Epithelial cell of proximal tubule (primary cell): ENCODE measurements around the gene UBN1. TPM values are rescaled to one million over a fixed set of nuclear protein-coding genes. Genes with fewer than 3 reads are reported as not detected.

Experiments
- DNase-seq: peaks from one replicate; pipeline ENCODE4 v3.0.0-alpha.2; 2011; ENCODE audit warnings: low read depth
- H3K4me3 ChIP-seq: 2 replicates; pipeline ENCODE4 v1.5.1; 2011; ENCODE audit warnings: low read depth, mild to moderate bottlenecking, low read length
- total RNA-seq: library from RNA; depleted of rRNA; stranded (reverse); fragments of >200 nt; gene quantifications from 2 replicates; pipeline ENCODE4 v1.2.3, GENCODE V29; 2015
- TF ChIP-seq, protein P1 (sequence below): conservative IDR thresholded peaks from 2 replicates; pipeline ENCODE4 v1.5.1; 2012; ENCODE audit warnings: low read depth, mild to moderate bottlenecking, low read length

UBN1 gene
- total RNA-seq, 1 donor from 2014 or later: 24.5 TPM

DNA sequence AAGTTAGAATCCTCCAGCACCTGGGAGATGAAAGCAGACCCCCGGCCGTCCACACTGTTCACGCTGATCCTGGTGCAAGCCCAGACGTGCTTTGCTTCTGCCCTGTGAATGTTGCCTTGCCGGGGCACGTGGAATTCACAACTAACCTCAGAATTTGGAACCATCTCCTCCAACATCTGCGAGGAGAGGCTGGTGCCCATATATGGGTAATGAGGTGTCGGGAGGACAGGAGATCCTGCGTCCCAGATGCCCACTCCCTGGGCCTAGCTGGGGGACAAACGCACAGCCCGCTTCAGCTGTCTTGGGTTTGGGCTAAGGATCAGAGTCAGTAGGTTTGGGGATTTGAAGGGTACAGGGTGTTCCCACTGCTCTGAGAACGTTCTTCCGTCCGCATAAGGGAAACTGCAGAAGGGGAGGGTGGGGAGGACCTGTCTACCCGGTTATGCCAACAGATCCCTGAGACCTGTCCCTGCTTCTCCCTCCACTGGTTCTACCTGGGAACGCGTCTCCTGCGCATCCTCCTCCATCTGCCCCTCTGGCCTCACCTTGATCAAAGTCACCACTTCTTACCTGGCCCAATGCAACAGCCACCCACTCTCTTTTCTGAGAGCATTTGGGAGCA is 75.6 kb downstream of the UBN1 start:
- H3K4me3 ChIP-seq: no peak overlapping the region
- no peak for DNase-seq

DNA sequence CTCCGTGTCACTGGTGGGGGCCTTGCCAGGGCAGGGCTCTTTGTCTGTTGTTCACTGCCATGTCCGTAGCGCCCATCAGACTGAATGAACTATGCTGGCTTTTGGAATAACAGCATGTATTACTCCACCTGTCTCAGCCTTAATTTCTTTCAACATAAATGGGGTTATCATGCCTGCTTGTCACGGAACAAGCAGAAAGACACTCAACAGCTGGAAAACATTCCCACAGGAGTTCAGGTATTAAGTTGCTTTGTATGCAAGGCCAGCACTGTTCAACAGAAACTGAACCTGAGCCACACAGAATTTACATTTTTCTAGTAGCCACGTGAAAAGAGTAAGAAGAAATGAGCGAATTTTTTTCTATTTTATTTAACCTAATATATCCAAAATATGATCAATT is 76.6 kb downstream of the UBN1 start:
- DNase-seq: no peak
- TF ChIP-seq, protein P1, sequence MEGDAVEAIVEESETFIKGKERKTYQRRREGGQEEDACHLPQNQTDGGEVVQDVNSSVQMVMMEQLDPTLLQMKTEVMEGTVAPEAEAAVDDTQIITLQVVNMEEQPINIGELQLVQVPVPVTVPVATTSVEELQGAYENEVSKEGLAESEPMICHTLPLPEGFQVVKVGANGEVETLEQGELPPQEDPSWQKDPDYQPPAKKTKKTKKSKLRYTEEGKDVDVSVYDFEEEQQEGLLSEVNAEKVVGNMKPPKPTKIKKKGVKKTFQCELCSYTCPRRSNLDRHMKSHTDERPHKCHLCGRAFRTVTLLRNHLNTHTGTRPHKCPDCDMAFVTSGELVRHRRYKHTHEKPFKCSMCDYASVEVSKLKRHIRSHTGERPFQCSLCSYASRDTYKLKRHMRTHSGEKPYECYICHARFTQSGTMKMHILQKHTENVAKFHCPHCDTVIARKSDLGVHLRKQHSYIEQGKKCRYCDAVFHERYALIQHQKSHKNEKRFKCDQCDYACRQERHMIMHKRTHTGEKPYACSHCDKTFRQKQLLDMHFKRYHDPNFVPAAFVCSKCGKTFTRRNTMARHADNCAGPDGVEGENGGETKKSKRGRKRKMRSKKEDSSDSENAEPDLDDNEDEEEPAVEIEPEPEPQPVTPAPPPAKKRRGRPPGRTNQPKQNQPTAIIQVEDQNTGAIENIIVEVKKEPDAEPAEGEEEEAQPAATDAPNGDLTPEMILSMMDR: no peak
- no peak overlapping the region for H3K4me3 ChIP-seq

More for the DNA sequence above, 75.6 kb downstream of the UBN1 start:
- TF ChIP-seq, protein P1: no peak

DNA sequence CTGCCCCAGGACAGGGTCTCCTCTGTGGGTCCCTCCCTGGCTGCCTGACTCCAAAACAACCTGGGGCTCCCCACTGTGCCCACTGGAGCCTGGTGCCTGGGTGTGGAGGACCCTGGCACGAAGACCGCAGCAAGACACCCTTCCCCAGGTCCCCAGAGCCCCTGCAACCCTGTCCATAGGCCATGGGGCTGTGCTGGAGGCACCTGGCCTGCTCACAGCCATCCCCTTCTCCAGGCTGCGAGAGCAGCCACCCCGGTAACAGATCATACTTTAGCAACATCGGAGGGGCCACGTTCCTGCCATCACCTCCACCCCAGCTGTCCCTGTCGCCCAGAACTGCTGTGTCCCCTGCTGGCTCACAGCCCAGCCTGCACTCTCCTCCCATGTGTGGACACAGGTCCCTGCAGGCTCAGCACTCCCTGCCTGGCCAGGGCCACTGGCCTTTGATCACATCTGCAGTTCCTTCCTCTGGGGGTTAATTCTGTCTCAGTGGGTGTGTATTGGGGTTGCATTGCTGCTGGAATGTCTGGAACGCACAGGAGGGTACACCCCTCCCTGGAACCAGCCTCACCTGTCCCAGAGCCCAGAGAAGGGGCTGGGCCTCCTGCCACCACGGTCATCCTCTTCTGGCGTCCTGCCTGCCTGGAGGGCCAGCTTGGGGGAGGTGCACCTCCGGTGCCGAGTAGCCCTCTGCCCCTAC is 77.5 kb downstream of the UBN1 start:
- no peak overlapping the region for H3K4me3 ChIP-seq
- DNase-seq: no peak
- TF ChIP-seq, protein P1: no peak

DNA sequence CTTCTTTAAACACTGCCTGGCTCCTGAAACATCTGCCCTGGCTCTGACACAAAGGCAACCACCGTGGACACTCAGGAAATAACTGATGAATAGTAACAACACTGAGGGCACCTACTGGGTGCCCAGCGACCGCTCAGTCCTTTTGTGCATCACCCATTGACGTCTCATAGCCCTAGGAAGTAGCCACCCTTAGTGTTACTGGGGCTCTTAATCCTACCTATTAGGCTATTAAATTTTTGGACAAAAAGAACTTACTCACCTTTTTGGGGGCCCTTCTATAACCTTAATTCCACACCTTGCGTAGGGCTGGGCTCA is 78.0 kb downstream of the UBN1 start:
- TF ChIP-seq, protein P1: no peak
- no peak for DNase-seq
- H3K4me3 ChIP-seq: no peak overlapping the region

DNA sequence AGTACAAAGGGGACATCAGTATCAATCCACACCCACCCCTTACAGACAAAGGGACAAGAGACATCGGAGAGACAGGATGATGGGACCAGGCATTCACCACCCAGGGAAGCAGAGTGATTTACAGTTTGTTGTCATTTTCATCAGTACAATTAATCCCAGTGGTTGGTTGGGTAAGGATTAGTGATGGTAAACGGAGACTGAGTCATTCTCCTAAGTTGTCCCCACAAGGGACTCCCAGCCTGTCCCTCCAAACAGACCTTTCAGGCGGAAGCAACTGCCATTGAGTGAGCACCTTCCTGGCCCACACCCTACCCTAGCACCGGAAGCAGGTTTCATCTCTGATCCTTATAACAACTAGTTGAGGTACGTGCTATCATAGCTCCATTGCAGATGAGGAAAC is 78.5 kb downstream of the UBN1 start:
- DNase-seq: no peak
- TF ChIP-seq, protein P1: no peak
- H3K4me3 ChIP-seq: no peak overlapping the region

DNA sequence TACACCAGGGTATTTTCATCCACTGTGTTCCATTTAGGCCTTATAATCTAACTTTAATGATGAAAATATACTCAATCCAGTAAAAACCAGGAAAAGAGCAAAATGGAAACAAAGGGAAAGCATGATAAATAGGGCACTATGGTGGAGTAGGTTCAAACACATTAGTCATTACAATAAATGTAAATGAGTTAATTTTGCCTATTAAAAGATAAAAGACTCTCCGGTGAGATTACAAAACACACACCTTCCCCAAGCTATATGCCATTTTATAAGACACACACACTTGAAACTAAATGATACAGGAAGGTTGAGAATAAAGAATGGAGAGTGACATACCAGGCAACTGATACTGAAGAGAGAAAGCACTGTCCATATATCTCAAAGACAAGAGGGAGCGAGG is 79.6 kb downstream of the UBN1 start:
- H3K4me3 ChIP-seq: no peak overlapping the region
- DNase-seq: no peak
- TF ChIP-seq, protein P1: no peak

DNA sequence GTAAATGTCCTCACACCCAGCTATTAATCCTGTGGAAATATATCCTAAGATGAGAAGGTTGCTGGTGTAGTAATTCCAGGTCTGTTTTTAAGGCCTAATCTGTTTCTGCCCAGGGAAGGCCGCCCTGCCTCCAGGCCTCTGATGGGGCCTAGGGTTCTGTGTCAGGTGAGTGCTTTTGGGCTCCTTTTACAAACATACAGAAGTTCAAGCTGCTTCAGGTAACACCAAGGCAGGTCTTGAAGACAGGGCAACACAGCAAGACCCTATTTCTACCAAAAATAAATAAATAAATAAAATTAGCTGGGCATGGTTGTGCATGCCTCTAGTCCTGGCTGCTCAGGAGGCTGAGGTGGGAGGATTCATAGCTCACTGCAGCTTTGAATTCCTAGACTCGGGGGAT is 80.4 kb downstream of the UBN1 start:
- H3K4me3 ChIP-seq: no peak overlapping the region
- DNase-seq: no peak
- TF ChIP-seq, protein P1: no peak
